GM19438 (cell line): ENCODE results near the gene HS1BP3.

ENCODE experiments used
- ATAC-seq: cut with Tn5 transposase; IDR thresholded peaks from one replicate; pipeline ENCODE4 v1.9.1; 2021; ENCODE audit warnings: low read depth; ENCODE audit not compliant: unreplicated experiment

The HS1BP3 gene

DNA sequence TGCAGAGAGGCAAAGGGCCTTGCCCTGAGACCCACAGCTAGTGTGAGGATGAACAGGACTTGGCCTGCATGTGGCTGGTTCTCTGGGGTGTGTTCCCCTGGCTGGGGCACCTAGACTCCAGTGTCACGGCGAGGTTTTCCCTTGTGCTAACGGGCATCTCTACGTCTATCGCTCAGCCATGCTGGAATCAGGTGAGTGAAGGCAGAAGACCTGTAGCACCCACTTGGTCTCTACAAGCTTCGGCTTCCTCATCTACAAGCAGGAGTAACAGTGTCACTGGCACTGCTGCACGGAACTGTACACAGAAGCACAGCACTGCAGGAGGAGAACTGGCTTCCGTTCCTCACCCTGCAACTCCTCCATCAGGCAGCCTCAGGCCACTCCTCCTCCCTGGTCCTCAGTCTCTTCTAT, 30.6 kb downstream of the HS1BP3 start:
- no peak for ATAC-seq

- ATAC-seq: no peak
Measured at GRCh38 chr2:20619624-20620024, 31.3 kb downstream of the HS1BP3 start.

DNA sequence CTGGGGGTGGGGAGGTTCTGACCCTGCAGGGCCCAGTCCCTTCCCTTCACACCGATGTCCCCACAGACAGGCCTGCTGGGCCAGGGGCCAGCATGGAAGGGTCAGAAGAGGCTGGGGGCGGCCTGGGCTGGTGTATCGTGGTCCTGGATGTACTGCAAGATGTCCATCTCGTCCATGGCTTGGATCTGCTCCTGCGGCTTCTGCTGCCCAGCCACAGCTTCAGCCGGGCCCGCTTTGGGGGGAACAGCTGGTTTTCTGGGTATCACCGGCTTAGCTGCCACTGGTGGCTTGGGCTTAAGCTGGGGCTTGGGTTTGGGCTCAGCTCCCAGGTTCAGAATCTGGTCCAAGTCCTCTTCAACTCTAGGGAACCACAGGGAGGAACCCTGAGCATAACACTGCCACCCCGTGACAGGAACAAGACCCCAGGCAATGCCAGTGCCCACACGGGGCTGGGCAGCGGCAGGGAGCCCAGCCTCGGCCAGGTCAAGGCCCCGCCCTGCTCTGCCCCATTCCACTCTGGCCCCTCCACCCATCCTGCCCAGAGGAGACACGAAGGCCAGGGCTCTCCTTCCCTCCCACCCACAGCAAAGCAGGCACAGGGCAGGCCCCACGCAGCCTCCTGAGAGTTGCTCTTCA, 31.9 kb downstream of the HS1BP3 start:
- ATAC-seq: no peak

- ATAC-seq: no peak
Measured at GRCh38 chr2:20618468-20618885, 32.4 kb downstream of the HS1BP3 start.

GRCh38 chr2:20617892-20618467, 32.9 kb downstream of the HS1BP3 start:
- no peak for ATAC-seq

GRCh38 chr2:20617081-20617575, 33.8 kb downstream of the HS1BP3 start:
- no peak for ATAC-seq

GRCh38 chr2:20616341-20616871, 34.5 kb downstream of the HS1BP3 start:
- ATAC-seq: no peak

DNA sequence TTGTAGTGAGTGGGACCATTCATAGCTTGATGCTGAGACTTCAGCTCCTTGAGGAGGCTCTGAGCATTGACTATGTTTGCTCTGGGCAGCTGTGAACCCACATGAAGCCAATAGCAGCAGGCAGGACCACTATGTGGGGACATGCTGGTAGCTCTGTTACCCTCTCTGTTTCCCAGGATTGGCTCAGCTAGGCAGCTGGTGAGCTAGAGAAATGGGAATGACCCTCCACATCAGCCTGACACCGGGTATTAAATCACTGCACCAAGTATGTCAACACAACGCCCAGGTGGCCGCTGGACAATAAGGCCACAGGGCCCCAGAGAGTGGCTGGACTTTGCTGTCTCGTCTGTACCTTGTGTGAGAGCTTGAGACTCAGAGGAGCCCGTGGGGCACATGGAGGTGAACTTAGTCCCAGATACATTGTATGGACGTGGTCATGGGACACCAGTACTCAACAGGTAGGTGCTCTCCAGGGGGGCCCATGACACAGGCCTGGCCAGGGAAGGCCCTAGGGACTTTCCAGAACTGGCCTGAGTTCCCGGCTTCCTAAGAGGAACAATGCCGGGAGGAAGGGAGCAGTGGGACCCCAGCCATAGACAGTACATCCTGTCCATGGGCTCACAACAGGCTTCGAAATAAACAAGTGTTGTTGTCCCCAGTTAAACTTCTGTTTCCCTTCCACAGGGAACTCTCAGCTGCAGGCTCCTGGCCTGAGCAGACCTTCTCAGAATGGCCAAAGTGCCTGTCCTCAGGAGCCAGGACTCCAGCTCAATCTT, 35.2 kb downstream of the HS1BP3 start:
- ATAC-seq: no peak

- no peak for ATAC-seq
Measured at GRCh38 chr2:20615068-20615465, 35.8 kb downstream of the HS1BP3 start.

GRCh38 chr2:20614201-20615067, 36.5 kb downstream of the HS1BP3 start:
- no peak for ATAC-seq

DNA sequence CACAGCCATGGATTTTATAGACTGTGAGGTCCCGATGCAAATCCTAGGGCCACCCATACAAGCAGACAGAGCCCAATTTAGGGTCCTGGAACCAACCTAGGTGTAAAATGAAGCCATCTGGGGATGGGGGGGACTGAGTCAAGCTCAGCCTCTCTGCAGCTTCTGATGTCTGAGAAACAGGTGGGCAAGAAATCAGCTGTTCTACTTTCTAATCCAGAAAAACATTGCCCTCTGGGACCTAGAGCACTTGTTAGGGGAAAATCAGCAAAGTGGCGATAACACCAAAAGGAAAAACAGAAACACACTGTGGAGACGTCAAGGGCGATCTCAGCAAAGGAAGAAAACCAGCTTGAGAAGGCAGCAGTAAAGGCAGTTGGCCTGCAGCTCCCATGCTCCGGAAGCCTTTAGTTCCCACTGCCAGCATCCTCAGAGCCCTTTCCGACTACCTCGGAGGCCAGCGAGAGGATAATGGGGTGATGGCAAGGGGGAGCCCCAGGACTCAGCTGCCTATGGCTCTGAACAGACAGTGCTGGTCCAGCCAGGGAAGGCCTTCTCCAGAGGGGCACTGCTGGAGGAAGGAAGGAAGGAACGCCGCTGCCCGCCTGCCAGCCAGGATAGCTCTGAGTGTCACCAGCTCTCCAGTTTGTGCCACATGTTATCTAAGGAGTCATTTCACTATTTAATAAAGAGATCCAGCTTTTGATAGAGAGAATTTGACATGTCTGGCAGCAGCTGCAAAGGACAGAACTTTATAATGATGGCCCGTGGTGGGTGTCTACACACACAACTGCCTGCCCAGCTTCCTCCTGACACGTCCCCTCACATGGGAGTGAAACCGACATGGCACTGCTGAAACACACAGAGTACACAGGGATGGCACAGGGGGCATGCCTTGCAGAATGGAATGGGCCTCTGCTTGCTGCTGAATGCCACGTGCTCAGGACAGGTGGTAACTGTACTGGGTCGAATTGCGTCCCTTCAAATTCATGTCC, 37.7 kb downstream of the HS1BP3 start:
- no peak for ATAC-seq

GRCh38 chr2:20611844-20612356, 39.0 kb downstream of the HS1BP3 start:
- ATAC-seq: no peak

- ATAC-seq: no peak
Measured at GRCh38 chr2:20611077-20611843, 39.6 kb downstream of the HS1BP3 start.

GRCh38 chr2:20609995-20610357, 40.9 kb downstream of the HS1BP3 start:
- no peak for ATAC-seq

GRCh38 chr2:20609349-20609994, 41.4 kb downstream of the HS1BP3 start:
- ATAC-seq: no peak

GRCh38 chr2:20608666-20609348, 42.1 kb downstream of the HS1BP3 start:
- ATAC-seq: no peak

- no peak for ATAC-seq
Measured at GRCh38 chr2:20607446-20607845, 43.5 kb downstream of the HS1BP3 start.
